Stimulated activated CD8-positive, alpha-beta memory T cell treated with anti-CD3 and anti-CD28 coated beads, Interleukin-4, amount 100 ng/mL, for 1 hour (primary cell): Measurements from ENCODE around the gene DNLZ.
A peak's percentile ranks its signal among the peaks of the same experiment; 100 is the strongest.
"Not testable (repeated sequence)": the region's sequence is repeated elsewhere in the genome, so short reads cannot be mapped to it uniquely, and the experiment has no call there.

Source experiments
- DNase-seq, 2 donors: peaks; one replicate each; pipeline ENCODE4 v3.0.0-alpha.2; 2020; ENCODE audit warnings: low read depth in 2 of 2, low spot score in 1 of 2

The DNLZ gene

DNA sequence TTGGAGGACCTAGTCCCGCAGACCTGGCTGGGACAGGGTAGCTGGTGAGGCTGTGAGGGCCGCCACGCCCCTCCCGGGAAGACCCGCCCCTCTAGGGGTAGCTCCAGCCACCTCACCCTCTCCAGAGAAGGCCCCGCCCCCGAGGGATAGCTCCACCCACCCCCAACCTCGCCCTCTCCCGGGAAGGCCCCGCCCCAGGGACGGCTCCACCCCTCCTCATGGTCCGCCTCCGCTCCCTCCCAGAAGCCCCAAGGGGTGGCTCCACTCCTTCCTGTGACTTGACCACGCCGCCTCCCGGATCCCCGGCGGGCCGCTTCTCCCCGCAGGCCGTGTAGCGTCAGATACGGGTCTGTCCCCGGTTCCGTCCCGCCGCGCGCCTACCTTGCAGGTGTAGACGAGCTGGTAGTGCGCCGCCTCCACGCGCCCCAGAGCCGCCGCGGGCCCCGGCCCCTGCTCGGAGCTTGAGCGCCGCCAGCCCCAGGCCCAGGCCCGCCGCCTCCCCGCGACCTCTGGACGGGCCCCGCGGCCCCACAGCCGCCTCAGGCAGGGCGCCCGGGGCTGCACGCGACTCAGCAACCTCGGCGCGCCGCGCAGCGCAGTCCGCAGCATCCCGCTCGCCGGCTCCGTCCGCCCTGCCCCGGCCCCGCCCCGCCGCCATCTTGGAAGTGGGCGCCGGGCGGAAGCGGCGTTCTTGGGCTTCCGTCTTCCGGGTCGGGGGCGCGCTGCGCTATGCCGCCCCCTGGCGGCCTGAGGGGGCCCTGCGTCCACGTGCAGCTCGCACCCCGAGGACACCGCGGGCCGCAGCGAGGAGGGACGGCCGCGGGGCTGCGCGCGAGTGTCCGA is at the start of gene DNLZ:
TSS of gene DNLZ (minus strand) at position 639 of the 843 bp plus-strand sequence. CDS start at position 609, 30 bp downstream.
- DNase-seq = peak; percentile 88 to 90

DNA sequence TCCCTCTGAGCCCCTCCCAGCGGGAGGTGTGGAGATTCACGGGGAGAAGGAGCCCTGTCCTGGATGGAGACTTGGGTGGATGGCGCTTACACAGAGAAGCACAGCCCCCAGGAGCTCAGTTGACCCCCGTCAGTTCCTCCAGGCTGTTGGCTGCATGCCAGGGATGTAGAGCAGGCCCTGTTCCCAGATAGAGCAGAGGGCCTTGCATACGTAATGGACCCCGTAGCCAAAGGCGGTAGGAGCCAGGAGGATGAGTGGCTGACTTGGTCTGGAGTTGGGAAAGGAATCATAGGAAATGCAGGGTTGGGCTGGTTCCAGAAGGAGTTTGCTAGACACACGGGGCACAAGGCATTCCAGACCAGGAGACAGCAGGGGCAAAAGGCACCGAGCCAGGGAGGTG is 49.4 kb upstream of the DNLZ start:
- no peak for DNase-seq

DNA sequence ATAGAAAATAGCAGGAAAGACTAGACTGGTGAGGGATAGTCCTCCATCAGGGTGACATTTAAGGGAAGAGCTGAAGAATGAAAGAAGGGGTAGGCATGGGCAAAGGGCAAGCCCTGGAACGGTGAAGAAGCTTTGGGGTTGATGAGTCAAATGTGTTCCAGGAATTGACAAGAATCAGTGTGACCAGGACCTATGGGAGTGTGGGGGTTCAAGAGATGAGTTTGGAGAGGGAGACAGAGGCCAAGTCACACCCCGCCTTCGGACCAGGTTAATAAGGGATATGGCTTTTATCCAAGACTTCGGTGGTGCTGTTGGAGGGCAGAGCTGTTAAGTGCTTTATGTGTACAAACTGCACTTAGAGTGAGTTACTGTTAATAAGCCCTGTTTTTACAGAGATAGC is 47.8 kb upstream of the DNLZ start:
- DNase-seq = no peak

DNA sequence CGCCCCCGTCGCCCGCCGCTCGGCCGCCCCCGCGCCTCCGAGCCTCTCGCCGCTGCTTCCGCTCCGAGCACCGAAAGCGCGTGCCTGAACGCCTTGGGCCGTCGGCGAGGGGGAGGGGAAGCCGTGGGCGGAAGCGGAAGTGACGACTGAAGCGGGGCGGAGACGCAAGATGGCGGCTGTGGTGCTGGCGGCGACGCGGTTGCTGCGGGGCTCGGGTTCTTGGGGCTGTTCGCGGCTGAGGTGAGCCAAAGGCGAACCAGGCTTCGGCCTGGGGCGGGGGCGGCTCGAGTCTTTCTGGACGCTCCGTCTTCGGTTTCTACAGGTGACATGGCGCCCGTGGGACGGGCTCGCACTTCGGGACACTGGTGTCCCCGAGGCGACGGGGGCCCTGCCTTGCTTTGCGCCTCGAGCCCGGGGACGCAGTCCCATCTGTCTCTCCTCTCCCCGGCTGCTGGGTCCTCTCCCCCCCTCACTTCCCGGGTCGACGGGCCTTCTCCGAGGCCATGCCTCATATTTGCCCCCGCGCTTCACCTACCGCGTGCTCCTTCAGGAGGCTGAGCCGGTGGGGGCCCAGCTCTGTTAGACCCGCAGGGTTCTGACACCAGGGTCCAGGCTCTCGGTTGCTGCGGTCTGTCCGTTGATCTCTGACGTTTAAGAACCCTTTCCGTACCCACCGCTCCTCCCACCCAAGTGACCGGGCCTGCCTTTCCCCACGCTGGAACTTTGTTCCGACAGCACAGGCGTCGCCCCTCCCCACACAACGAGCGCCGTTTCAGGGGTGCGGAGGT is 47.1 kb upstream of the DNLZ start, which contains the start of the genes ENTR1 and PMPCA:
TSS of gene ENTR1 (minus strand) at position 115 of the 788 bp plus-strand sequence. CDS start 217 bp downstream, outside the sequence.
TSS of gene PMPCA (plus strand) at position 159 of the 788 bp plus-strand sequence. CDS start at position 170, 11 bp downstream.
- peak; percentile 94 to 96 for DNase-seq

DNA sequence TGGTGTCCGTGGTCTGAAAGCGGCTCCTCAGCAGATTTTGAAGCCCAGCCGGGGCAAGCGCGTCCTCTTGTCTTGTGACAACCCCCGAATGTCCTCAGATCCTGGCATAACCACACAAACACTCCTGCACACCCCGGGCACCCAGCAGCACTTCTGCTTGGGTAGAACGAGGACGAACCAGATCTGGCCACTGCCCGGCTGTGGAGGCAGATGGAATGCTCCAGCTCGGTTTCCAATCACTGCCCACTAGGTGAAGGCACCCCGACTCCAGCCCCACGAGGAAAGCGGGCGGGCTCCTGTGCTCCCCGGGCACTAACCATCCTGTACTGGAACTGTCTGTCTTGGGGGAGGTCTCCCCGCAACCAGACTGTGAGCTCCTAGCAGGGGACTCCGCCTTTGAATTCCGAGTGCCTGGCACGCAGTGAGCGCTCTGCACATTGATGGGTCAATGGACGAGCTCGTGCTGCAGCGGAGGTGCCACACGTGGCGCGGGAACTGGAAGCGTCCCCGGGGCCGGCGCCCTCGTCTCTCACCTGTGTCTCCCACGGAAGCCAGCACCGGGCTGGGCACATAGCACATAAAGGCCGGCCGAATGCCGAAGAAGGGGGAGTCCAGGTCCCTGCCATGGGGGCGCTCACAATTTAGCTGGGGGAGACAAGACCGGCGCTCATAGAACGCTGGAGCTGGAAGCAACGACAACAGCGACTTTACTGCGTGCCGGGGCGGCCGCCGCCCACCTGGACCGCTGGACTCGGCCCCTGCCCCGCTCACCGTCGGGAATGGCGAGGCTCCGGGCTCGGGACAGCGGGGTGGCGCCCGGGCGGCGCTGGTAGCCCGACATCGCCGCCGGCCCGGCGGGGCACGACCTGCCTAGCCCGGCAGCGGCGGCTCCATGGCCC is 46.3 kb upstream of the DNLZ start:
- no peak for DNase-seq

DNA sequence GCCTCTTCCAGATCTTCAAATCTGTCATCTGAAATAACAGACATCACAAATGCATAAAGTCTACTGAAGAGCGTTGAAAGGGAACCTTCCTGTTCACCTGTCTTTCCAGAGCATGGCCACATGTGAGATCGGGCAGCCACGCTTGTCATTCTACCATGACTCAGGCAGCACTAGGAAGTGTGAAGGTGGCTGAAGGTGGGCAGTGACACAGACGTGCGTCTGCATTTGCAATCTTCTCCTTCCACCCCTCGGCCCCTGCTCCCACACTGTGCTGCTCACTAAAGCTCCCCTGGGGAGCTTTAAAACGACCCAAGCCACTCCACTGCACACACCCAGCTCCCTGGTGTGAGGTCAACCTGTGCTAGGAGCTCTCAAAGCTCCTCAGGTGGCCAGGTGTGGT is 44.4 kb upstream of the DNLZ start:
- no peak for DNase-seq

DNA sequence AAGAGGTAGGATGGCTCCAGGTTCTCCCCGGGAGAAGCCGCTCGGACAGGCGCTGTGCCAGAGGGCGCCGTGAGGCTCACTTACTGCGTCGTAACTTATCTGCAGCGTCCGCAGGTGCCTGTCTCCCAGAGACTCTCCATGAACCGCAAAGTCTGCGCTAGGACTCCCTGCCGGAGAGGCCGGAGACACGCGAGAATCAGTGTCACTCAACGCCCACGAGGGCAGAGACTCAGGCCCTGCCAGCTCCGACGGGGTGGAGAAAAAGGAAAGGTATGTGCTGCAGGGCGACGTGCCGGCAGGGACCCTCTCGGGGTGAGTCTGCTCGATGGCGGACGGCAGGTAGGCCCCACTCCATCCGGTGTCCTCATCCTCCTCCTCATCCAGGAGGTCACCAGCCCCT is 43.5 kb upstream of the DNLZ start:
- not testable (repeated sequence) for DNase-seq

DNA sequence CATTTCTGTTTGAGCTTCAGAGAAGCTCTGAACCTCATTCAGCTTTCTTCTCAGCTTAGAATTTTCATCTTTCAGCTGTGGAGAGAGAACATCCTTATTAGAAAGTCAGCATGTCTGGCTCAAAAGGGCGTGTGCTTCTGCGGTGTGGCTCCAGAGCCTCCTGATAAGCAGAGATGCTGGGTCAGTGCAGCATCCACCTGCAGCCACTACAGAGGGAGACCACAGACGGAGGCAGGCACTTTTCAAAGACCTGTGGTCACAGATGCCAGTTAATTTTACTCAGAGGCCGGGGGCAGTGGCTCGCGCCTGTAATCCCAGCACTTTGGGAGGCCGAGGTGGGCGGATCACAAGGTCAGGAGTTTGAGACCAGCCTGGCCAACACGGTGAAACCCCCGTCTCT is 42.4 kb upstream of the DNLZ start:
- DNase-seq = not testable (repeated sequence)

DNA sequence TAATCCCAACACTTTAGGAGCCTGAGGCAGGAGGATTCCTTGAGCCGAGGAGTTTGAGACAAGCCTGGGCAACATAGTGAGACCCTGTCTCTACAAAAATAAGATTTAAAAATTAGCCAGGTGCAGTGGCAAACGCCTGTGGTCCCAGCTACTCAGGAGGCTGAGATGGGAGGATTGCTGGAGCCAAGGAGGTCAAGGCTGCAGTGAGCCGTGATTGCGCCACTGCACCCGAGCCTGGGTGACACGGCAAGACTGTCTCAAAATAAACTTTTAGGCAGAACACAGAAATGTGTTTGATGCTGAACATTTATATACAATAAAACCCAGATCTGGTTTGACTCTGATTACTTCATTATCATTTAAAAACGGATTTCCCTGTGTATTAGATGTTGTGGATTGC is 41.9 kb upstream of the DNLZ start:
- no peak for DNase-seq

DNA sequence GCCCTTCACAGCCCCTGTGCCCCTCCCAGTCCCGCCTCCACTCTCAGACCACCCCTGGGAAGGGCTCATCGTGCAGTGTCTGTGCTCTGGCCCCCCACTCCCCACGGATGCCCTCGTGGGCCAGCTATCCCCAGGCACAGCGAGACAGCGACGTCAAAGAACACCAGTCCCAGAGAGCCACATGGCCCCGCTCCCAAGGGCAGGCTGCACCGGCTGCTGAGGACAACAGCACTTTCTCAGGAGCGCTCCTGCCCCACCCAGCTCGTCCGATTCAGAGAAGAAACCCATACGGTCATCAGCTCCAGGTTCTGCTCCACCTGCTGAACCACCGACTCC is 41.2 kb upstream of the DNLZ start:
- DNase-seq = no peak

DNA sequence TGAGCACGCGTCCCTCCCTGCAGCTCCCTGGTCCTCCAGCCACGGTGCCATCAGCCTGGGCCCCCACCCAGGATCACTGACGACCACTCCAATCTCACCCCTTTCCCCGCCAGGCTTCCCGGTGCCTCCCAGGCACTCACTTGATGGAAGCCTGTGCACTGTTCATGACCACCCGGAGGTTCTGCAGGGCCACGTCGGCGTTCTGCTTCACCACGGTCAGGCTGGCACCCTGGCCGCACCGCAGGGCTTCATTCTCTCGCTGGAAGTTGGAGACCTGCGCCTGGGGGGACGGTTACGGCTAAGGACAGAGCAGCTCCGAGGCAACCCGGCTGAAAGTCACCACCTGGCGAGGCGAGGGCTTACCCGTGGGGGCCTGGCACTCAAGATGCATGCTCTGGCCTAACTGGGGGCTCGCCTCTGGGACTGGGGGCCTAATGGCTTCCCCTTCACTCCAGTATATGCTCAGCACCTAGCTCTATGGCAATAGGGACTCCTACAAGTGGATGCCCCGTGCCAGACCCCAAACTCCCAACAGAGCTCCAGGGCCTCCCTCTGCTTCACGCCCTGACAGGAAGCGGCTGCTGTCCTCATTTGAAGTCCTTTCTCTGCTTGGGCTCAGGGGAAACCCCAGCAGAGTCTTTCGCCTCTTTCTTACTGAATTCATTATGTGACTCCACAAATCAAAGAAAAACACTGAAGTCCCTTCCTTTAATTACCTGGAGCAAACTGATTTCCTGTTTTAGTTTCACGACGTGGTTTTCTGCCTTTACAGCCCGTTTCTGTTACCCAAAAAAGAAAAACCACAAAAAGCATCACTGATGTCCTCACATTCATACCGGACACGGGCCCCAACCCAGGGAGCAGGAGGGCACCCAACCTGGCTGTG is 40.6 kb upstream of the DNLZ start:
- no peak for DNase-seq

DNA sequence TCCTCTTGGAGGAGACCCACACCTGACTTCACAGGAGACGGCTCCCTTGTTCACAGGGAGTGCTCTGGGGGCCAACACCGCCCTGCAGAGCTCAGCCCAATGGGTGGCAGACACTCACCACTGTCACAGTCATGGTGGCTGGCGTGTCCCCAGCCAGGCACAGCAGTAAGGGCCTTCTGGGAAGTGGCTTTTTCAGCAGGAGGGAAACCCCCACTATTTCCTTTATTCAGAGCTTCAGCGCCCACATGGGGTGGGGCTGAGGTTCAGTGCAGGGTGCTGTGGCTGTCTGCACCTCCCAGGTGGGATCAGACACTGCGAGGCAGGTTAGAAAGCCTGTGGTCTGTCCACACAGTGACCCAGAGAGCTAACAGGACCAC is 40.0 kb upstream of the DNLZ start:
- DNase-seq = peak; percentile 20 to 52

DNA sequence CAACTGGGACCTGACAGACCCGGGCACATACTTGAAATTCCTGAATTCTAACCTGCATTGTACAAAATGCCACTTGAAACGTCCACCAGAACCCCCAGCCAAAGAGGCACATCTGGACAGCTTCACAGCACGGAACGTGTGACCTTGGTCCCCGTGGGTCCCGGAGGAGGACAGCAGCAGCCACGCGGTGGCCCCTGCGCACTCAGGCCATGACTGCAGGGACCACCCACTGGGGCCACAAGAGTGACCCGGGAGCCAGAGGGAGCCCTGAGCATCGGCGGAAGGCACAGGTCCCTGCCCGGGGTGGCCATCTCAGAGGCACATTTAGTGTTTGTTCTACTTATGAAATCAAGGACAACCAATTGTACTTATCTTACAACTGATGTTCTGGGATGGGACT is 38.5 kb upstream of the DNLZ start:
- no peak for DNase-seq

DNA sequence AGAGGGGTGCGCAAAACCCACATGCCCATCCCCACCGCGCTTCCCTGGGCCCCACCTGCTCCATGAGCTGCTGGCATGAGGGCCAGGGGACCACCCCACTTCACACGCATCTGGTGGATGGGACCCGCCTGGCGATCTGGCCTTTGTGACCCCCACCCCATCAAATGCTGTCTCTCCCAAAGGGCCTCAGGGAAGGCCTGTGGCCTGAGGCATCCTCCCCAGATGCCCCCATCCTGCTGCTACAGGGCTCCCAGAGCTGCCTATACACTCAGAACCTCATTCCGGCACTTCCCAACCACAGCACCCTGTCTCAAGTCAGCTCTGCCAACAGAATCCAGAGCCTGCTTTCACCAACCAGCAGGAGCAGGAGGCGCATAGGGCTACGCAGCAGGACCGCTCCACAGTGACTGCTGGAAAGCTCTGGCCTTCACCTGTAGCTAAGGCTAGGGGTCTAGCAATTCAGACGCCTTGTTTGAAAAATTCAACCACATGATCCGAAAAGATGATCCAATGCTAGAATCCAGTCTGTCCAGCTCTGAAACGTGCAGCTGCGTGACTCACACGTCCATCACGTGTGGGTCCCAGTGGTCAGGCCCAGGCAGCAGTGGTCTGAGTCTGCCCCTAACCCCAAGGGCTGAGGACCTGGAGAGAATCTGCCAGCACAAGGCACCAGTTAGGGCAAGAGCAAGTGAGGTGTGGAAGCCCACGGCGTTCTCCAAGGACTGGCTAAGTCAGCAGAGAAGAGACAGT is 37.8 kb upstream of the DNLZ start:
- DNase-seq = no peak

DNA sequence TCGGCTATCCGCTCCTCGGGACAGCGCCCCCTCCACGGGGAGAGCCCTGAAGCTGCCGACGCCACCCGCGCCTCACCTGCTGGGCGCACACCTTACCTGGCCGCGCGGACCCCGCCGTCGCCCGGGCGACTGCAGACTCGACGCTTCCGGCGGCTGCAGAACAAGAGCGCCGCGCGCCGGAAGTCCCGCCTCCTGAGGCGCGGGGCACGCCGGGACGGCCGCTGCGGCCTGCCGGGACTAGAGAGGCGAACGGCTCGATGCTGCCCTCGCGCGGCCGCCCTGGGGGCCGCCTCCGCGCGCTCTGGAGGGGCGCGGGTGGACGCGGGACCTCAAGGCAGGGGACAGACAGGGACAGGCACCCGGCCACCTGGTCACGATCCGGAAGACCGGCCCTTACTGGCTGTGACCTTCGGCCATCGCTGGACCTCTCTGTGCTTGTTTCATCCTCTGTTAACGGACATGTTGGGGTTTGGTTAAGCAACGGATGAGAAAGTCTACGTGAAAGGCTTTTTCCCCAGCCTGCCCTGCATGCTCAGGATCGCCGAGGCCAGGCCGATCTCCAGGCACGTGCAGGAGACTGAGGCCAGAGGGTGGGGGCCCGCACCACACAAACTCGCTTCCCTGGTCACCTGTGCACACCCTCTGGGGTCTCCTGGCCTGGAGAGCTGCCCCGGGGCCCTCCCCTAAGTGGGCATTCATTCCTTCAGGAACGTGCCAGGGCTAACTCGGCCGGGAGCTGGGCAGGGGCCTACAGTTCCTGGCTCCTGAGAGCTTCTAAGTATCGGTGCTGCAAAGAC is 36.7 kb upstream of the DNLZ start, which contains the start of gene SNAPC4:
TSS of gene SNAPC4 (minus strand) at position 133 of the 797 bp plus-strand sequence. CDS start 1,742 bp downstream, outside the sequence.
- DNase-seq = peak; percentile 64 to 74

DNA sequence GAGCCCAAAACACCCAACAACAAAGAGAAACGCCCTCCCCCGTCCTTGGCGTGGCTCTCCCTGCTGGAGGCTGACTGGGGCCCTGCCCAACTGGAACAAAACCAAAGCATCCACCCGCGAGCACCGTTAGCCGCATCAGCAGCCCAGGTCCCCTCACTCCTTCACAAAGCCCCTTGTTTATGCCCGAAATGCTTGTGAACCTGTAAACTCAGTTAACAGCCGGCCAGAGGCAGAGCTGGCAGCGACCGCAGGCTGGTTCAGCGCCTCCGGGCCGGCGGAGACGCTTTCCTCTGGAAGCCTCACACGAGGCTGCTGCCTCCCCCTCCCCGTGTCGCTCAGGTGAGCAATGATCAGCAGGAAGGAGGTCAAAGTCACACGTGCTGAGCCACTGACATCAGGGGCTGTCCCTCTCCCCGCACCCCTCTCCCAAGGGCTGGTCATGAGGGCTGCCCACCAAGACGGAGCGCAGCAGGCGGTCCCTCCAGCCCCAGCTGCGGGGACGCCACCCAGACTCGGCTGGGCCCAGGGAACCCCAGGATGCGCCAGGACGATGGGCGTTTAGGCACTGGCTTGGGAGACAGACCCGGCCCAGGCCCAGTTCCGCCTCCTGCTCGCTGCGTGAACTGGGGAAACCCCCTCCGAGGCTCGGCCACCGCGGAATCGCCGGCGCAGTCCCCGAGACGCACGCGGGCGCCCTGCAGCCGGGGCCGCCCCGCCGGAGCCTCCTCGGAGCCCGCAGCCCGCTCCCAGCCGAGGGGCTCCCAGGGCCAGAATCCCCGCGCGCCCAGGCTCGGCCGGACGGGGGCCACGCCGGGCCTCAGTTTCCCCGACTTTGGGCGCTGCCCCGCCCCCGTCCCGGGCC is 35.9 kb upstream of the DNLZ start:
- DNase-seq = no peak

DNA sequence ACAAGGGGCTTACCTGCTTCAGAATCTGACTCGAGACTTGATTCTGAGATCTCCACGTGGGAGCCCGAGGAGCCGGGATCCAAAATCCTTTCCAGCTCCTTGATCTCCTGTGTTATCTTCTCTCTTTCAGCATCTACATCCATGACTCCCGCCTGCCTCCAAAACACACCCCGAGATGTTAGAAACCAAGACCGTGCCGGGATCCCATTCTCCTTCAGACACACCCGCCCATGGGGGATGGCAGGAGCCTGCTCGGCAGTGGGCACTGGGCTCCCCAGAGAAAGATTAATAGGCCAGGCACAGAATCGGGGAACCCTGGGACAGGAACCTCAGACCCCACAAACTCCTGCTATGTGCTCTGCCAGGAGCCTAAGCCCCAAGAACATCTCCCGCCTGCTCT is 34.7 kb upstream of the DNLZ start:
- no peak for DNase-seq

DNA sequence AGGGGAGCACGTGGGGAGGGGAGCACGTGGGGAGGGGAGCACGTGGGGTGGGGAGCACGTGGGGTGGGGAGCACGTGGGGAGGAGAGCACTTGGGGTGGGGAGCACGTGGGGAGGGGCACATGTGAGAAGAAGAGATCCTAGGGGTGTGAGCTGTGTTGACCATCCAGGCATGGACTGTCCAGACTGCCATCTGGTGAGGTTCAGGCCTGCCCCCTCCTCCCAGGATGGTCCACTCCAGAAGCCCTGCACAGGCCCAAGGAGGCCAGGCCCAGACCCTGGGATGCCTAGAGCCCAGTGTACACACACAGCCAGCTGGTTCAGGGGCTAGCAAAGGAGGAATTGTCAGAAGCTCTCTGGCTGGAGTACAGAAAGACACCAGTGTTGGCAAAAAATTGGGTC is 34.1 kb upstream of the DNLZ start:
- DNase-seq = no peak
